H1 (cell line): ENCODE results near the gene CRAT.

Source experiments
- BACH1 ChIP-seq: IDR thresholded peaks from 2 replicates; pipeline ENCODE4 v1.6.1; 2012; ENCODE audit warnings: low read length, improper control_type of control experiment
- RAD21 ChIP-seq, 2 experiments: IDR thresholded peaks in 1 of 2; conservative IDR thresholded peaks in 1 of 2; 2 replicates each; pipeline ENCODE4 v1.6.1; 2011; ENCODE audit warnings: low read depth in 2 of 2, low read length in 2 of 2, improper control_type of control experiment in 1 of 2, inconsistent platforms in 1 of 2, mild to moderate bottlenecking in 1 of 2, moderate library complexity in 1 of 2

- no peak for TF ChIP-seq RAD21 (IDR thresholded peaks at IDR 0.05 in 1 of 2, conservative IDR thresholded peaks at IDR 0.05 in 1 of 2; ENCODE audit: low read depth in 2 of 2, low read length in 2 of 2)
- no peak for TF ChIP-seq BACH1
Measured at GRCh38 chr9:129104051-129104450, 6.5 kb downstream of the CRAT start.
